Measurements from ENCODE around the gene CRISP2. TPM values are rescaled to one million over a fixed set of nuclear protein-coding genes. Genes with fewer than 3 reads are reported as not detected.

CRISP2 gene
- total and polyA plus RNA-seq, 2 donors (not counting 3 experiments of a cell fraction or from before 2014, with no cell fraction given), result not detected

GRCh38 chr6:49666930-49667757 lies 46.2 kb downstream of the CRISP2 start:
- H3K4me3 ChIP-seq (replicated peaks in 1 of 3; ENCODE audit: insufficient read depth in 1 of 3, low read depth in 1 of 3, low read length in 3 of 3), result no peak overlapping the region
- no peaks in the 10 kb centered on the region for H3K36me3 ChIP-seq (ENCODE audit: control insufficient read depth in 2 of 2, extremely low read depth in 1 of 2, insufficient read depth in 2 of 2, low read length in 2 of 2)
- no peak for DNase-seq (ENCODE audit: low read depth, low spot score)
- no peaks in the 10 kb centered on the region for H3K9me1 ChIP-seq (replicated peaks; ENCODE audit: control insufficient read depth, extremely low read depth, insufficient read depth, low read length)
- no TSS peak for BruUV-seq (replicated peaks)
- no peak overlapping the region for H3K9ac ChIP-seq (replicated peaks; ENCODE audit: extremely low read depth, insufficient read depth, low read length)
- H3K27ac ChIP-seq (ENCODE audit: insufficient read depth, low read depth, low read length), result no peak overlapping the region
- intact Hi-C loops (cut with micrococcal nuclease), result no loop called here
- no peaks in the 10 kb centered on the region for H3K79me2 ChIP-seq (ENCODE audit: control insufficient read depth, insufficient read depth, low read length)
- H2AFZ ChIP-seq (ENCODE audit: low read depth, low read length), result no peak overlapping the region
- H3K4me1 ChIP-seq (ENCODE audit: control insufficient read depth, extremely low read depth, insufficient read depth, low read length), result no peaks in the 10 kb centered on the region
- no peaks in the 10 kb centered on the region for H3K27me3 ChIP-seq (ENCODE audit: control insufficient read depth in 2 of 2, insufficient read depth in 2 of 2, low read length in 2 of 2)
- POLR2A ChIA-PET, result no interaction called here
- FAIRE-seq, result no peak
- no peaks in the 10 kb centered on the region for H4K20me1 ChIP-seq (replicated peaks; ENCODE audit: control insufficient read depth, extremely low read depth, insufficient read depth, low read length)
- TF ChIP-seq EZH2 (IDR thresholded peaks at IDR 0.05; ENCODE audit: borderline replicate concordance, low read depth, low read length, severe bottlenecking) (no peak), POLR2AphosphoS5 (IDR thresholded peaks at IDR 0.05; ENCODE audit: insufficient read depth, low read depth, low read length) (no peak), POLR2A (IDR thresholded peaks at IDR 0.05; ENCODE audit: low read depth, low read length) (no peak), CTCF (IDR thresholded peaks at IDR 0.05; ENCODE audit: extremely low read depth in 1 of 2, insufficient read depth in 1 of 2, low read depth in 1 of 2, low read length in 2 of 2) (no peak), GATA2 (IDR thresholded peaks at IDR 0.05; ENCODE audit: insufficient read depth, insufficient read length, low read depth, low read length) (no peak), MYC (IDR thresholded peaks at IDR 0.05; ENCODE audit: low read depth, low read length) (no peak), MAX (IDR thresholded peaks at IDR 0.05; ENCODE audit: insufficient read depth, insufficient read length) (no peak), FOS (IDR thresholded peaks at IDR 0.05; ENCODE audit: borderline replicate concordance, insufficient read depth, low read length) (no peak), JUN (IDR thresholded peaks at IDR 0.05; ENCODE audit: borderline replicate concordance, insufficient read depth, insufficient read length, low read depth) (no peak)
- no peaks in the 10 kb centered on the region for H3K9me3 ChIP-seq (replicated peaks; ENCODE audit: control insufficient read depth, insufficient read depth, low read length)
- CTCF ChIA-PET, result no interaction called here
- dilution Hi-C loops (cut with MboI; ENCODE audit: extremely low pct_ligation_motif_present, low sequenced_read_pairs), result no loop called here
- H3K4me2 ChIP-seq (ENCODE audit: insufficient read depth, low read length), result no peak overlapping the region
